Nucleus accumbens (tissue), 56 donors: Measurements from ENCODE around the gene PDZD7.

Experiments
- DNase-seq, 56 donors: peaks; one replicate each; lab custom pipeline; 2025; lab: John Stamatoyannopoulos, UW

The PDZD7 gene

GRCh38 chr10:101022967-101023705 is 7.8 kb downstream of the PDZD7 start:
- no peak for DNase-seq

GRCh38 chr10:101021692-101022251 is 9.2 kb downstream of the PDZD7 start:
- DNase-seq = no peak

- DNase-seq = no peak
These were observed 9.7 kb downstream of the PDZD7 start for GRCh38 chr10:101021239-101021638.

GRCh38 chr10:101020427-101021075 is 10.4 kb downstream of the PDZD7 start:
- DNase-seq = no peak

- DNase-seq = no peak
These were observed 11.6 kb downstream of the PDZD7 start for GRCh38 chr10:101019440-101019703.

- peak in 50 of 56 donors; percentile 21 to 89 (median 66) for DNase-seq
These were observed 12.1 kb downstream of the PDZD7 start for GRCh38 chr10:101018600-101019439.

GRCh38 chr10:101018118-101018599 is 12.8 kb downstream of the PDZD7 start:
- DNase-seq = no peak

DNA sequence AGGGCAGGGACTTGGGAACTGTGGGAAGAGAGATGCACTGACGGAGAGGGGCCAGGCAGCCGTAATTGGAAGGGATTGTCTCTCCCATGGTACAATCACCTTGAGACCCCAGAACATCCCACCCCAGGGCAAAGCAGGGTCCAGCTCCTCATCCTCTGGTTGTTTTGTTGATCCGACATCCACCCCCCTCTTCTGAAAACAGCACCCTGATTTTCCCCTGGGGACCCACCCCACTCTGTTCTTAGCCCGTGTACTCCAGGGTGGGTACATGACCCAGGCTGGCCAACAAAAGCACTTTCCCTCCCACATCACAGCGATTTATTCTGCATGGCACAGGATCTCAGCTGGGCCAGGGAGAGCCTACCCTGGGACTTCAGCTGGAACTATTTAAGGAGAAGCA is 14.1 kb downstream of the PDZD7 start:
- DNase-seq = no peak

DNA sequence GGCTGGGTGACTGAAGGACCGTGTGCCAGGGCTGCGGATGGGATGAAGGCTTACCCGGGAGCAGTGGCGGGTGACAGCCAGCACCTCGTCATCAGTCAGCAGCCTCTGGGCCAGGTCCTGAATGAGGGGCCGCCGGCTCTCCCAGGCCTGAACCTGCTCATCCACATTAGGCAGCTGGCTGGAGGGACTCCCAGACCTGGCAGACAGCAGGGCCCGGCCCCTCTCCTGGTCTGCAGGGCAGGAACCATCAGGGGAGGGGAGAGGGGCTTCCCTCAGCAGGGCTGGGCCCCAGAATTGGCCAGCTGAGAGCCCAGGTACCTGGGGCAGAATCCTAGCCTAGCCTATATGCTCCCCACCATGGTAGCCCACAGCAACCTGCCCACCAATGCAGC is 15.4 kb downstream of the PDZD7 start:
- DNase-seq = peak in 4 of 56 donors; percentile 24 to 51 (median 37)

GRCh38 chr10:101014966-101015581 is 15.9 kb downstream of the PDZD7 start:
- DNase-seq = peak in 19 of 56 donors; percentile 14 to 62 (median 33)

- peak in 50 of 56 donors; percentile 21 to 92 (median 70) for DNase-seq
These were observed 16.6 kb downstream of the PDZD7 start for GRCh38 chr10:101014230-101014884.

DNA sequence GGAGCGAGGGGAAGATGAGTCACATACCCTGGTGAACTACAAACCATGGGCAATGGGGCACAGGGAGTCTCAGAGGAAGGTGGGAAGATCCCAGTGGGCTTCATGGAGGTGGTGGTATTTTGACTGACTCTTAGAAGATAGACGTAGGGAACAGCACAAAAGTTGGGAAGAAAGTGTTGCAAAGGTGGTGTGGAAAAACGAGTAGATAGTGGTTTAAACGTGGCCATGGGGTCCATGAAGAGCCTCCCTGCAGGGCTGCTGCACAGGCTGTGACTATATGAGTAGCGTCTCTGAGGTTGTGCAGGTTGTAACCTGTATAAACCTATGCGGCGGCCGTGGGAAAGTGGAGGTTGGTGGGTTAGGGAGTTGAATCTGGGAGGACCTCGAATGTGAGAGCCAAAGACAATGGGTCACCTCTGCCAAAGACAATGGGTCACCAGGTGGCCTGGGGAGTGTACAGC is 17.5 kb downstream of the PDZD7 start:
- no peak for DNase-seq

- DNase-seq = peak; percentile 16 to 98 (median 88)
These were observed 18.2 kb downstream of the PDZD7 start for GRCh38 chr10:101012525-101013364.

DNA sequence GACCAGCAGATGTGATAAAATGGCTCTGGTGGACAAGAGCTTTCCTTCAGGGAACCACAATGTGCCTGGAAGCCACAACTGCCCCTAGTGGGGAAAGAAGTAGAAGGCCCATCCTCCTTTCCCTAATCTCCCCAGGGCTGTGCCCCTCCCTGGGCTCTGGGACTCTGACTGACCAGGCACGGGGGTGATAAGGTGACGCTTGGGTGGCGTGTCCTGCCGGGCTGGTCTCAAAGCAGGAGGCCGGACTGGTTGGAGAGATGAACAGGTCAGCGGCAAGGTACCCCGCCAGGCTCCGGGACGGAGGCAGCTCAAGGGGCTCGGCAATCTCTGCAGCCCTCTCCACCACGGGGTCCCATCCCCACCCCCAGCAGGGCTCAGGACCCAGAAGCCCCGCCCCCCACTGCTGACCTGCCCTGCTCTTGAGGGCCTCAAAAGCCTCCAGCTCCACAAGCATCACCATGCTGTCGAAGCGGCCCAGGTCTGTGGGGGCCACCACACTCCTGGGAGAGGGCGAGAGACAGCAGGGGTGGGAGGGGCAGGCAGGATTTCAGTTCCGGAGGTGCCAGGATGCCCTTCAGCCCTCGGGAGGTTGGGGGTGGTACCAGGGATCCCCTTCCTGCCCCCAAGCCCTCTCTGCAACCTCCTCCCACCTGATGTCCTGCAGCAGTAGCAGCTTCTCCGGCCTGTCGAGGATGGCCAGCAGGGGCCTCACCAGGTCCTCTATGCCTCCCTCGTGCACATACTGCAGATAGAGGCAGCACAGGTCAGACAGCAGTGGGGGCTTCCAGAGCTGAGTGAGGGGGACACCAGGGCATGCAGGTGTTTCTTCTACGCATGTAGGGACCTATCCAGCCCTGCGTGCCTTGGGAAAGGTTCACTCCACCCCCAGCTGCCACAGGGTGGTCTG is 19.2 kb downstream of the PDZD7 start:
- peak in 6 of 56 donors; percentile 15 to 48 (median 35) for DNase-seq

GRCh38 chr10:101010329-101010728 is 20.6 kb downstream of the PDZD7 start:
- DNase-seq = no peak

DNA sequence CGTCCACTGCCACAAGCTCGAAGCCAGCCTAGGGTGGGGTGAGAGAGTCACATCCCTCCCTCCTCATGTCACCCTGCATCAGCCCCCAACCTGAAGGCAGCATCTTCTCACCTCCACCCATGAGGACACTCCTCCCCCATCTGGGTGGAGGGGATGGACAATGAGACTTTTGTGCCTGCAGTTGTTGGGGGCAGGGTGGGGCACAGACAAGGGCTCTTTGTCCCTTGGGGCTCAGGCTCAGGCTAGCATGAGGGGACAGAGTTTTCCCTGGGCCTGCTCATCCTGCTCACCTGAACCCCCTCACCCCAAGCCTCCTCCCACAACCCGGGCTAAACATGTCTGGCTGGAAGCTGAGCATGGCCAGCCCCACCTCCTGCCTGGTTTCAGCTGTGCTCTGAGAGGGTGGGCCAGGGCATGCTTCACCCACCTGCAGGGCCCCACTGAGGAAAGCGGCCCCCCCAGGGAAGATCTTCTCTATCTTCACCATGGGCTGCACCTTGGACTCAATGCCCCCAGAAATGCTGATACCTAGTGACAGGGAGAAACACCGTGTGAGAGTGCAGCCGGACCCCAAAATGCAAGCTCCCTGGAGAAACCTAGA is 22.0 kb downstream of the PDZD7 start:
- peak in 50 of 56 donors; percentile 24 to 88 (median 73) for DNase-seq
